SK-N-SH (cell line): Measurements from ENCODE around the gene PSMB11. TPM values are rescaled to one million over a fixed set of nuclear protein-coding genes. Genes with fewer than 3 reads are reported as not detected.
A peak's percentile ranks its signal among the peaks of the same experiment; 100 is the strongest.

Source experiments
- CTCF ChIA-PET: fragments of 300-600, 350-600 bp; formaldehyde crosslinking; extraction: SDS; loops from one replicate; lab custom pipeline; 2021; lab: Yijun Ruan, JAX
- POLR2A ChIA-PET: fragments of 350-600 bp; sonication (Branson Sonifier 250); formaldehyde crosslinking; extraction: SDS; loops from one replicate; lab custom pipeline; 2020; ENCODE audit warnings: antibody characterized with exemption, inconsistent platforms; lab: Yijun Ruan, JAX
- DNase-seq: peaks from one replicate; pipeline ENCODE4 v3.0.0; 2012
- H2AFZ ChIP-seq: fragments of 200-600 bp; sonication (generic); 2 replicates; pipeline ENCODE4 v1.8.1; 2016; ENCODE audit warnings: antibody characterized with exemption, mild to moderate bottlenecking, low read depth
- H3F3A ChIP-seq: fragments of 200-600 bp; sonication (generic); replicated peaks from 2 replicates; pipeline ENCODE3; 2016; ENCODE audit warnings: antibody characterized with exemption, mild to moderate bottlenecking; ENCODE audit not compliant: insufficient read depth
- H3K27ac ChIP-seq, 2 experiments: fragments of 200-500 bp in 1 of 2; fragments of 200-600 bp in 1 of 2; sonication (Bioruptor generic) in 1 of 2; sonication (generic), shearing (Covaris generic) in 1 of 2; 2 replicates each; pipeline versions ENCODE4 v1.5.1 to v1.6.1; 2014 to 2016; ENCODE audit warnings: low read depth in 2 of 2, inconsistent platforms in 1 of 2, low read length in 1 of 2, mild to moderate bottlenecking in 1 of 2, mixed read lengths in 1 of 2
- H3K27me3 ChIP-seq: fragments of 200-600 bp; sonication (generic), shearing (Covaris generic); 2 replicates; pipeline ENCODE4 v1.6.1; 2016; ENCODE audit warnings: mixed run types; ENCODE audit not compliant: insufficient read depth
- H3K36me3 ChIP-seq, 2 experiments: fragments of 200-500 bp in 1 of 2; fragments of 200-600 bp in 1 of 2; sonication (Bioruptor generic) in 1 of 2; sonication (generic) in 1 of 2; replicated peaks in 1 of 2; 2 replicates each; pipeline versions ENCODE3 to v1.5.1; 2014 to 2016; ENCODE audit warnings: low read length in 1 of 2, mild to moderate bottlenecking in 1 of 2; ENCODE audit not compliant: insufficient read depth in 2 of 2, control insufficient read depth in 1 of 2
- H3K4me1 ChIP-seq, 2 experiments: fragments of 200-500 bp in 1 of 2; fragments of 200-600 bp in 1 of 2; sonication (Bioruptor generic) in 1 of 2; sonication (generic), shearing (Covaris generic) in 1 of 2; 2 replicates each; pipeline versions ENCODE4 v1.5.1 to v1.6.1; 2014 to 2016; ENCODE audit warnings: low read depth in 1 of 2, low read length in 1 of 2, mixed run types in 1 of 2; ENCODE audit not compliant: insufficient read depth in 2 of 2, control insufficient read depth in 1 of 2
- H3K4me2 ChIP-seq: fragments of 200-600 bp; sonication (generic), shearing (Covaris generic); 2 replicates; pipeline ENCODE4 v1.6.1; 2017; ENCODE audit warnings: mixed run types
- H3K4me3 ChIP-seq, 2 experiments: fragments of 200-500 bp in 1 of 2; fragments of 200-600 bp in 1 of 2; sonication (Bioruptor generic) in 1 of 2; sonication (generic), shearing (Covaris generic) in 1 of 2; 2 replicates each; pipeline versions ENCODE4 v1.5.1 to v1.8.1; 2014 to 2016; ENCODE audit warnings: low read depth in 2 of 2, inconsistent platforms in 1 of 2, low read length in 1 of 2, mild to moderate bottlenecking in 1 of 2, mixed read lengths in 1 of 2, moderate library complexity in 1 of 2
- H3K79me2 ChIP-seq: fragments of 200-600 bp; sonication (generic); 2 replicates; pipeline ENCODE4 v1.8.1; 2017; ENCODE audit warnings: mild to moderate bottlenecking; ENCODE audit not compliant: insufficient read depth
- H3K9ac ChIP-seq: fragments of 200-600 bp; sonication (generic); 2 replicates; pipeline ENCODE4 v1.6.1; 2017; ENCODE audit warnings: mixed run types
- H3K9me2 ChIP-seq: fragments of 200-600 bp; sonication (generic); 2 replicates; pipeline ENCODE4 v1.6.1; 2017; ENCODE audit warnings: mixed run types
- H3K9me3 ChIP-seq: fragments of 200-600 bp; sonication (generic); 2 replicates; pipeline ENCODE4 v1.6.1; 2017; ENCODE audit warnings: mixed run types, mild to moderate bottlenecking, moderate library complexity
- H4K20me1 ChIP-seq: fragments of 200-600 bp; sonication (generic); 2 replicates; pipeline ENCODE4 v1.6.1; 2017; ENCODE audit warnings: mild to moderate bottlenecking, mixed run types; ENCODE audit not compliant: insufficient read depth
- CHD2 ChIP-seq: fragments of 150-350 bp; IDR thresholded peaks from 2 replicates; pipeline ENCODE4 v1.6.1; 2018; ENCODE audit warnings: low read length; ENCODE audit not compliant: partially characterized antibody
- EZH2phosphoT487 ChIP-seq: fragments of 200-600 bp; sonication (generic); IDR thresholded peaks from 2 replicates; pipeline ENCODE4 v1.6.1; 2017; ENCODE audit warnings: low read depth, mixed run types, mild to moderate bottlenecking, antibody characterized with exemption, moderate library complexity, borderline replicate concordance
- FOXJ3 ChIP-seq: sonication (generic); formaldehyde crosslinking; IDR thresholded peaks from 2 replicates; pipeline ENCODE4 v1.5.1; 2020; ENCODE audit warnings: mild to moderate bottlenecking, missing genetic modification reagents
- GABPA ChIP-seq: IDR thresholded peaks from 2 replicates; pipeline ENCODE4 v1.4.0; 2012; ENCODE audit warnings: low read depth, mild to moderate bottlenecking
- GATA2 ChIP-seq: sonication (generic); formaldehyde crosslinking; IDR thresholded peaks from 2 replicates; pipeline ENCODE4 v1.5.0; 2020; ENCODE audit warnings: mild to moderate bottlenecking, missing genetic modification reagents
- MXI1 ChIP-seq: IDR thresholded peaks from 2 replicates; pipeline ENCODE4 v1.6.1; 2012; ENCODE audit warnings: mild to moderate bottlenecking, low read depth, low read length, improper control_type of control experiment
- POLR2AphosphoS5 ChIP-seq: IDR thresholded peaks from 2 replicates; pipeline ENCODE4 v1.6.1; 2012; ENCODE audit warnings: low read depth, low read length
- RXRA ChIP-seq: IDR thresholded peaks from 2 replicates; pipeline ENCODE4 v1.4.0; 2012; ENCODE audit warnings: low read depth, mild to moderate bottlenecking, borderline replicate concordance
- SIN3A ChIP-seq: IDR thresholded peaks from 2 replicates; pipeline ENCODE4 v1.6.1; 2012; ENCODE audit warnings: low read depth, mild to moderate bottlenecking, low read length, moderate library complexity, borderline replicate concordance
- WGBS: methylation state at CpG from one replicate; pipeline ENCODE4 v1.1.6; 2017; ENCODE audit warnings: low lambda C conversion rate; 5-methylcytosine and 5-hydroxymethylcytosine counted together
- polyA plus RNA-seq, 3 experiments: library from polyadenylated mRNA; depleted of rRNA; stranded (reverse); fragments of >200 nt; gene quantifications; 2 replicates each; pipeline ENCODE4 v1.2.3, GENCODE V29; 2012
- TF ChIP-seq, protein P1 (sequence below): IDR thresholded peaks from 2 replicates; pipeline ENCODE4; 2012
- TF ChIP-seq, protein P2 (sequence below): IDR thresholded peaks from 2 replicates; pipeline ENCODE4 v1.6.1; 2012; ENCODE audit warnings: mild to moderate bottlenecking, low read depth, low read length, moderate library complexity

The PSMB11 gene
- polyA plus RNA-seq, 1 of the 3 experiments (the other 2 are of a cell fraction): not detected

- DNase-seq: no peak
- H4K20me1 ChIP-seq: no peaks in the 10 kb centered on the region
- no peaks in the 10 kb centered on the region for H3K9me2 ChIP-seq
- H3K4me3 ChIP-seq: peak overlapping the region in 1 of 2 experiments; percentile 68; a peak in 1 of 4 replicates
- peaks cover 10 to 18% of the 10 kb centered on the region in 2 experiments for H3K4me1 ChIP-seq
- H3K9ac ChIP-seq: no peak overlapping the region
- TF ChIP-seq POLR2AphosphoS5: no peak
- no peaks in the 10 kb centered on the region for H3K36me3 ChIP-seq
- H3K9me3 ChIP-seq: no peaks in the 10 kb centered on the region
- ChIA-PET CTCF (interaction anchor here (0.6 to 34.9 kb wide), 20 partner anchors 10 to 90 kb away, joined by 3 to 1566 read pairs (median 8); partner anchors contain the start of genes AJUBA, CDH24, PRMT5 and PSMB11), POLR2A (interaction anchor here (0.7 to 2.6 kb wide), 8 partner anchors 8 to 66 kb away, joined by 3 to 33 read pairs (median 5); partner anchors contain the start of gene CDH24)
- H3K27ac ChIP-seq: peak overlapping the region; percentile 81 to 97; a peak in 3 of 4 replicates
- no peaks in the 10 kb centered on the region for H3K27me3 ChIP-seq
- peak overlapping the region; percentile 89 for H3K4me2 ChIP-seq
- peak overlapping the region; percentile 86; the same call in 1 of the 2 replicates for H2AFZ ChIP-seq
- 0 out of 2 replicates have a peak, but pooled peaks cover 3% of the 10 kb centered on the region for H3K79me2 ChIP-seq
- 80% methylated on average over 3 of the region's 3 CpGs for WGBS
- H3F3A ChIP-seq: peaks cover 23% of the 10 kb centered on the region
Observed at GRCh38 chr14:23005451-23006187, 36.4 kb upstream of the PSMB11 start.

- Histone ChIP-seq H3K9ac (peak overlapping the region; percentile 74), H3K4me2 (peak overlapping the region; percentile 89), H3K79me2 (0 out of 2 replicates have a peak, but pooled peaks cover 3% of the 10 kb centered on the region), H3F3A (peaks cover 24% of the 10 kb centered on the region), H3K9me2 (no peaks in the 10 kb centered on the region), H3K27ac (peak overlapping the region; percentile 81 to 97), H3K4me3 (peak overlapping the region; percentile 67 to 68), H2AFZ (peak overlapping the region; percentile 86), H4K20me1 (no peaks in the 10 kb centered on the region), H3K9me3 (no peaks in the 10 kb centered on the region), H3K27me3 (no peaks in the 10 kb centered on the region), H3K4me1 (peaks cover 10 to 18% of the 10 kb centered on the region in 2 experiments), H3K36me3 (no peaks in the 10 kb centered on the region)
- ChIA-PET POLR2A (interaction anchor here (0.7 to 2.6 kb wide), 15 partner anchors 9 to 1235 kb away, joined by 3 to 33 read pairs (median 5); partner anchors contain the start of genes ACIN1 and CDH24), CTCF (interaction anchor here (0.6 to 4.1 kb wide), 20 partner anchors 10 to 90 kb away, joined by 3 to 61 read pairs (median 6); partner anchors contain the start of genes AJUBA, CDH24, PRMT5 and PSMB5)
- 73% methylated on average over 5 of the region's 5 CpGs for WGBS
- TF ChIP-seq FOXJ3 (CRISPR knock-in tag) (no peak), SIN3A (no peak), EZH2phosphoT487 (no peak), RXRA (no peak), MXI1 (no peak), GABPA (no peak), GATA2 (CRISPR knock-in tag) (no peak), CHD2 (no peak)
- TF ChIP-seq, protein P1, sequence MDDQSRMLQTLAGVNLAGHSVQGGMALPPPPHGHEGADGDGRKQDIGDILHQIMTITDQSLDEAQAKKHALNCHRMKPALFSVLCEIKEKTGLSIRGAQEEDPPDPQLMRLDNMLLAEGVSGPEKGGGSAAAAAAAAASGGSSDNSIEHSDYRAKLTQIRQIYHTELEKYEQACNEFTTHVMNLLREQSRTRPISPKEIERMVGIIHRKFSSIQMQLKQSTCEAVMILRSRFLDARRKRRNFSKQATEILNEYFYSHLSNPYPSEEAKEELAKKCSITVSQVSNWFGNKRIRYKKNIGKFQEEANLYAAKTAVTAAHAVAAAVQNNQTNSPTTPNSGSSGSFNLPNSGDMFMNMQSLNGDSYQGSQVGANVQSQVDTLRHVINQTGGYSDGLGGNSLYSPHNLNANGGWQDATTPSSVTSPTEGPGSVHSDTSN: no peak
- TF ChIP-seq, protein P2, sequence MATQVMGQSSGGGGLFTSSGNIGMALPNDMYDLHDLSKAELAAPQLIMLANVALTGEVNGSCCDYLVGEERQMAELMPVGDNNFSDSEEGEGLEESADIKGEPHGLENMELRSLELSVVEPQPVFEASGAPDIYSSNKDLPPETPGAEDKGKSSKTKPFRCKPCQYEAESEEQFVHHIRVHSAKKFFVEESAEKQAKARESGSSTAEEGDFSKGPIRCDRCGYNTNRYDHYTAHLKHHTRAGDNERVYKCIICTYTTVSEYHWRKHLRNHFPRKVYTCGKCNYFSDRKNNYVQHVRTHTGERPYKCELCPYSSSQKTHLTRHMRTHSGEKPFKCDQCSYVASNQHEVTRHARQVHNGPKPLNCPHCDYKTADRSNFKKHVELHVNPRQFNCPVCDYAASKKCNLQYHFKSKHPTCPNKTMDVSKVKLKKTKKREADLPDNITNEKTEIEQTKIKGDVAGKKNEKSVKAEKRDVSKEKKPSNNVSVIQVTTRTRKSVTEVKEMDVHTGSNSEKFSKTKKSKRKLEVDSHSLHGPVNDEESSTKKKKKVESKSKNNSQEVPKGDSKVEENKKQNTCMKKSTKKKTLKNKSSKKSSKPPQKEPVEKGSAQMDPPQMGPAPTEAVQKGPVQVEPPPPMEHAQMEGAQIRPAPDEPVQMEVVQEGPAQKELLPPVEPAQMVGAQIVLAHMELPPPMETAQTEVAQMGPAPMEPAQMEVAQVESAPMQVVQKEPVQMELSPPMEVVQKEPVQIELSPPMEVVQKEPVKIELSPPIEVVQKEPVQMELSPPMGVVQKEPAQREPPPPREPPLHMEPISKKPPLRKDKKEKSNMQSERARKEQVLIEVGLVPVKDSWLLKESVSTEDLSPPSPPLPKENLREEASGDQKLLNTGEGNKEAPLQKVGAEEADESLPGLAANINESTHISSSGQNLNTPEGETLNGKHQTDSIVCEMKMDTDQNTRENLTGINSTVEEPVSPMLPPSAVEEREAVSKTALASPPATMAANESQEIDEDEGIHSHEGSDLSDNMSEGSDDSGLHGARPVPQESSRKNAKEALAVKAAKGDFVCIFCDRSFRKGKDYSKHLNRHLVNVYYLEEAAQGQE: no peak
- no peak for DNase-seq
Observed at GRCh38 chr14:23006188-23006534, 35.9 kb upstream of the PSMB11 start.
